NCI-H1417 treated with DMSO at 0.1 percent for 48 hours (cell line): ENCODE data around the gene UBXN7.
"Not testable (repeated sequence)": the region's sequence is repeated elsewhere in the genome, so short reads cannot be mapped to it uniquely, and the experiment has no call there.

Experiments used
- DNase-seq: peaks from one replicate; lab custom pipeline; 2025; lab: John Stamatoyannopoulos, UW

Gene UBXN7

GRCh38 chr3:196316799-196317686, 115.2 kb downstream of the UBXN7 start:
- DNase-seq: not testable (repeated sequence)

- DNase-seq: no peak
These were observed 116.4 kb downstream of the UBXN7 start for GRCh38 chr3:196315821-196316220.

GRCh38 chr3:196314597-196314996, 117.6 kb downstream of the UBXN7 start:
- no peak for DNase-seq

GRCh38 chr3:196314086-196314485, 118.1 kb downstream of the UBXN7 start:
- not testable (repeated sequence) for DNase-seq

GRCh38 chr3:196302960-196303359, 129.3 kb downstream of the UBXN7 start:
- not testable (repeated sequence) for DNase-seq

- DNase-seq: not testable (repeated sequence)
These were observed 129.7 kb downstream of the UBXN7 start for GRCh38 chr3:196302551-196302950.

- no peak for DNase-seq
These were observed 133.7 kb downstream of the UBXN7 start for GRCh38 chr3:196298521-196298920.
